NCI-H345 treated with DMSO at 0.1 percent for 48 hours (cell line): ENCODE results near the gene LRRC8A.

Source experiments
- DNase-seq: peaks from one replicate; lab custom pipeline; 2025; ENCODE audit not compliant: unreplicated experiment; lab: John Stamatoyannopoulos, UW

Gene LRRC8A

GRCh38 chr9:128899566-128900322 is 17.8 kb downstream of the LRRC8A start:
- DNase-seq: no peak

GRCh38 chr9:128901379-128901778 is 19.4 kb downstream of the LRRC8A start:
- no peak for DNase-seq

- DNase-seq: no peak
These were observed 19.9 kb downstream of the LRRC8A start for GRCh38 chr9:128901822-128902221.

- no peak for DNase-seq
These were observed 20.6 kb downstream of the LRRC8A start for GRCh38 chr9:128902351-128903078.

DNA sequence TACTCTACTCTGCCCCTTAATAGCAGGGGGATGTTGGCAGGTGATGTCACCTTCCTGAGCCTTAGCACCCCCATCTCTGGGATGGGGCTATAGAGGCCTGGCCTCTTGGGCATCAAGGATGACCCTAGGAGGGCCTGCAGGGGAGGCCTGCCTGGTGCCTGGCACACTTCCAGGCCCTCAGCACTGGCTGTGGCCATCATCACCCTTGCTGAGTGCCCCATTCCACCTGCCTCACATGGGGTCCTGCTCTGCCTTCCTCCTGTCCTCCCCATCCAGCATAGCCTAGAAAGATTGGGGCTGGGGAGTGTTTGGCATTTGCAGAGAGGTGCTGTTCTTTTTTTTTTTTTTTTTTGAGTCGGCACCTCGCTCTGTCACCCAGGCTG is 21.1 kb downstream of the LRRC8A start:
- DNase-seq: no peak

DNA sequence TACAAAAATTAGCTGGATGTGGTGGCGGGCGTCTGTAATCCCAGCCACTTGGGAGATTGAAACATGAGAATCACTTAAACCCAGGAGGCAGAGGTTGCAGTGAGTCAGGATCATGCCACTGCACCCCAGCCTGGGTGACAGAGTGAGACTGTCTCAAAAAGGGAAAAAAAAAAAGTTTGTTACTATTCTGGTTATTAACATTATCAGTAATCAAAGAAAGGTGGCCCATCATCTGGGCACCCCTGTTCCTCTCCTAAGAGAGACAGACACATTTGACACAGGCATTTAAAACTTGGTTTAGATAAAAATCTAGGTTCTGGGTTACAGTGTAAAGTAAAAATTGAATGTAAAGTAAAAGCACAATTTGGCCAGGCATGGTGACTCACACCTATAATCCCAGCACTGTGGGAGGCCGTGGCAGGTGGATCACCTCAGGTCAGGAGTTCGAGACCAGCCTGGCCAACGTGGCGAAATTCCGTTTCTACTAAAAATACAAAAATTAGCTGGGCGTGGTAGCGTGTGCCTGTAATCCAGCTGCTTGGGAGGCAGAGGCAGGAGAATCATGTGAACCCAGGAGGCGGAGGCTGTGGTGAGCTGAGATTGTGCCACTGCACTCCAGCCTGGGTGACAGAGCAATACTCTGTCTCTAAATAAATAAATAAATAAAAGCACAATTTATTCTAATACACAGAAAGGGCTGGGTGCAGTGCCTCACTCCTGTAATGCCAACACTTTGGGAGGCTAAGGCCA is 22.1 kb downstream of the LRRC8A start:
- no peak for DNase-seq

DNA sequence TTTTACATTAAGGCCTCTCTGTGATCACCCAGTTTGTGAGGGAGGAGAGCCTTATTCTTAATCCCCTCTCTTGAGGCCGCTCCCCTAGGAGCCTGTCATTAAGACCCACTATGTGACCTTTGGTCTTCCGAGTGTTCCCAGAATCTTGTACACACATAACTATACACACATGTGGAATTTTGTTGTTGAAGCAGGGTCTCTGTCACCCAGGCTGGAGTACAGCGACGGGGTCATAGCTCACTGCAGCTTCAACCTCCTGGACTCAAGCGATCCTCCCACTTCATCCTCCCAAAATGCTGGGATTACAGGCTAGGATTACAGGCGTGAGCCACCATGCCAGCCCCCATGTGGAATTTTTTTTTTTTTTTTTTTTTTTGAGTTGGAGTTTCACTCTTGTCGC is 24.0 kb downstream of the LRRC8A start:
- DNase-seq: no peak

DNA sequence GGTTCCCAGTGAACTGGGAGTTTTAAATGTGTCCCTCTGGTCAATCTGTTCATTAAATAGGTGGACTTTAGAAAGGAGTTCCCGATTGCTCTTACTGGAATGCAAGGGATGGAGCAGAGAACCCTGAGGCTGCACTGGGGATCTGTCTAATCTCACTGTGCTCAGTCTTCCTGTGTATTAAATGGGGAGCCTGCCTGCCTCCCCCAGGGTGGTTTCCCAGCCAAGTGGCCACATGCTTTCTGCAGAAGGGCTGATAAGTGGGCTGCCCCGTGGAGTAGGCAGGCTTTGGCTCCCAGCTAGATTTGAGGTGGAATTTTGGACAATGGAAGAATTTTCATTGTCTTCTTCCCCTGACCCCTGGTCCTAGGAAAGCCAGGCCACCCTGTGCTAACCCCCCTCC is 24.8 kb downstream of the LRRC8A start:
- no peak for DNase-seq

DNA sequence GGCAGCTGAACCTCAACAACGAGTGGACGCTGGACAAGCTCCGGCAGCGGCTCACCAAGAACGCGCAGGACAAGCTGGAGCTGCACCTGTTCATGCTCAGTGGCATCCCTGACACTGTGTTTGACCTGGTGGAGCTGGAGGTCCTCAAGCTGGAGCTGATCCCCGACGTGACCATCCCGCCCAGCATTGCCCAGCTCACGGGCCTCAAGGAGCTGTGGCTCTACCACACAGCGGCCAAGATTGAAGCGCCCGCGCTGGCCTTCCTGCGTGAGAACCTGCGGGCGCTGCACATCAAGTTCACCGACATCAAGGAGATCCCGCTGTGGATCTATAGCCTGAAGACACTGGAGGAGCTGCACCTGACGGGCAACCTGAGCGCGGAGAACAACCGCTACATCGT is 26.4 kb downstream of the LRRC8A start:
- DNase-seq: no peak

DNA sequence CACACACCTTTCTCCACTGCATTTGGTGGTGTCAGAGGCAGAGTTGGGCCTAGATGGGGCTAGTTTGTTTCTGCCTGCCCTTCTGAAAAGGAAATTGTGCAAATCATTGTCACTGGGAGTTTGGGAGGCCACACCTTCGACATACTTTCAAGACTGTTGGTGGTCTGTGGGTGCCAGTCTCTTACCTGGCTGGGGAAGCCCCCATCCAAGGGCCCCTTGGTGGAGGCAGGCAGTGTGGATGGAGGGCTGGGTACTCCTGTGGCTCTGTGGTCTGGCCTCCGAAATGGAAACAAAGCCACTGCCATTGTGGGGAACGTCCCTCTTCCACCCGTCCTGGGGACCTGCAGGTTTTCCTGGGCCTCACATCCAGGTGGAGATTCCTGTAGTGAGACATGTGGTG is 27.9 kb downstream of the LRRC8A start:
- DNase-seq: no peak

DNA sequence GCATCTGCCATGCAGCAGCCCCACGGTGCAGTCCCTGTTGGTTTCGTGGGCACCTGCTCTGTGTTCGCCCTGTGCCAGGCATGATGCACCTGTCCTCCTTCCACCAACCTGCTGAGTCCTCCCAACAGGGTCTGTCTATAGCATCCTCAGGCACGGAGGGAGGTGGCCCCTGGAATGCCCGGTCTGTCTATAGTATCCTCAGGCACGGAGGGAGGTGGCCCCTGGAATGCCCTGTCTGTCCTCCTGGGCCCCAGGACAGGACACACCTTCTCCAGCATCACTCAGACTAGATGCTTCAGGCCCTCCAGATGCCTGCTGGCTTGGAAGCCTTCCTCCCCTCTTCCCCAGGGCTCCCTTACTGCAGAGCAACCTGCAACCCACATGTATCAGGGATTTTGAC is 29.0 kb downstream of the LRRC8A start:
- DNase-seq: no peak

GRCh38 chr9:128911529-128912035 is 29.6 kb downstream of the LRRC8A start:
- DNase-seq: no peak

GRCh38 chr9:128912270-128912853 is 30.4 kb downstream of the LRRC8A start:
- no peak for DNase-seq

- no peak for DNase-seq
These were observed 31.3 kb downstream of the LRRC8A start for GRCh38 chr9:128913048-128913900.

- no peak for DNase-seq
These were observed 32.3 kb downstream of the LRRC8A start for GRCh38 chr9:128913995-128914772.

DNA sequence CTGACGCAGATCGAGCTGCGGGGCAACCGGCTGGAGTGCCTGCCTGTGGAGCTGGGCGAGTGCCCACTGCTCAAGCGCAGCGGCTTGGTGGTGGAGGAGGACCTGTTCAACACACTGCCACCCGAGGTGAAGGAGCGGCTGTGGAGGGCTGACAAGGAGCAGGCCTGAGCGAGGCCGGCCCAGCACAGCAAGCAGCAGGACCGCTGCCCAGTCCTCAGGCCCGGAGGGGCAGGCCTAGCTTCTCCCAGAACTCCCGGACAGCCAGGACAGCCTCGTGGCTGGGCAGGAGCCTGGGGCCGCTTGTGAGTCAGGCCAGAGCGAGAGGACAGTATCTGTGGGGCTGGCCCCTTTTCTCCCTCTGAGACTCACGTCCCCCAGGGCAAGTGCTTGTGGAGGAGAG is 34.3 kb downstream of the LRRC8A start:
- DNase-seq: no peak

DNA sequence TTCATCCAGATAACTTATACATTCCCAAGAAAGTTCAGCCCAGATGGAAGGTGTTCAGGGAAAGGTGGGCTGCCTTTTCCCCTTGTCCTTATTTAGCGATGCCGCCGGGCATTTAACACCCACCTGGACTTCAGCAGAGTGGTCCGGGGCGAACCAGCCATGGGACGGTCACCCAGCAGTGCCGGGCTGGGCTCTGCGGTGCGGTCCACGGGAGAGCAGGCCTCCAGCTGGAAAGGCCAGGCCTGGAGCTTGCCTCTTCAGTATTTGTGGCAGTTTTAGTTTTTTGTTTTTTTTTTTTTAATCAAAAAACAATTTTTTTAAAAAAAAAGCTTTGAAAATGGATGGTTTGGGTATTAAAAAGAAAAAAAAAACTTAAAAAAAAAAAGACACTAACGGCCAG is 34.8 kb downstream of the LRRC8A start:
- no peak for DNase-seq

DNA sequence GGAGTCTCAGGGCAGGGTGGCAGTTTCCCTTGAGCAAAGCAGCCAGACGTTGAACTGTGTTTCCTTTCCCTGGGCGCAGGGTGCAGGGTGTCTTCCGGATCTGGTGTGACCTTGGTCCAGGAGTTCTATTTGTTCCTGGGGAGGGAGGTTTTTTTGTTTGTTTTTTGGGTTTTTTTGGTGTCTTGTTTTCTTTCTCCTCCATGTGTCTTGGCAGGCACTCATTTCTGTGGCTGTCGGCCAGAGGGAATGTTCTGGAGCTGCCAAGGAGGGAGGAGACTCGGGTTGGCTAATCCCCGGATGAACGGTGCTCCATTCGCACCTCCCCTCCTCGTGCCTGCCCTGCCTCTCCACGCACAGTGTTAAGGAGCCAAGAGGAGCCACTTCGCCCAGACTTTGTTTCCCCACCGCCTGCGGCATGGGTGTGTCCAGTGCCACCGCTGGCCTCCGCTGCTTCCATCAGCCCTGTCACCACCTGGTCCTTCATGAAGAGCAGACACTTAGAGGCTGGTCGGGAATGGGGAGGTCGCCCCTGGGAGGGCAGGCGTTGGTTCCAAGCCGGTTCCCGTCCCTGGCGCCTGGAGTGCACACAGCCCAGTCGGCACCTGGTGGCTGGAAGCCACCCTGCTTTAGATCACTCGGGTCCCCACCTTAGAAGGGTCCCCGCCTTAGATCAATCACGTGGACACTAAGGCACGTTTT is 35.4 kb downstream of the LRRC8A start:
- no peak for DNase-seq

DNA sequence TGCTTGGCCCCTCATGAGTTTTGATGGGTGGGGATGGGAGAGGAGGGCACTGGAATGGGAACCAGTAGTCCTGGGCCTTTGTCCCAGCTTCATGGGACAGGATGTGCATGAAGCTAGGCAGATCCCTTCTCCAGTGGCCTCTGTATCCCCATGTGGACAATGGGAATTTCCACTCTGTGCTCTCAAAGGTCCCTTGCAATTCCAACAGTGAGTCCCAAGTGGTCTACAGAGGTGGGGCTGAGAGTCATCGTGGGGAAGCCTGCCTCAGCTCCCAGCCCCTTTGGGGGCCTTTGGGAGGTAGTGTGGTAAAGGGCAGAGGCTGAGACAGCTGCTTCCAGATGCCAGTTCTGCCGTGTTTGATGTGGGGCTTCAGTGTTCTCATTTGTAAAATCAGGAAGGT is 37.0 kb downstream of the LRRC8A start:
- DNase-seq: no peak
